Cardiac fibroblast (primary cell): Measurements from ENCODE around the gene ZNF200.

Experiments
- DNase-seq, 2 donors: peaks; one replicate each; pipeline versions ENCODE4 v3.0.0 to v3.0.0-alpha.2; 2010; ENCODE audit warnings: low read depth in 2 of 2
- H3K4me3 ChIP-seq, 2 donors: replicated peaks in 1 of 2; 1 replicate in 1 of 2; 2 replicates in 1 of 2; pipeline ENCODE4 v1.5.1; 2011; ENCODE audit warnings: low read depth in 2 of 2, low read length in 2 of 2, mild to moderate bottlenecking in 2 of 2, moderate library complexity in 1 of 2
- TF ChIP-seq, protein P1 (sequence below): IDR thresholded peaks from one replicate; pipeline ENCODE4 v1.5.1; 2011; ENCODE audit warnings: low read depth, mild to moderate bottlenecking, low read length, inconsistent platforms

Gene ZNF200

DNA sequence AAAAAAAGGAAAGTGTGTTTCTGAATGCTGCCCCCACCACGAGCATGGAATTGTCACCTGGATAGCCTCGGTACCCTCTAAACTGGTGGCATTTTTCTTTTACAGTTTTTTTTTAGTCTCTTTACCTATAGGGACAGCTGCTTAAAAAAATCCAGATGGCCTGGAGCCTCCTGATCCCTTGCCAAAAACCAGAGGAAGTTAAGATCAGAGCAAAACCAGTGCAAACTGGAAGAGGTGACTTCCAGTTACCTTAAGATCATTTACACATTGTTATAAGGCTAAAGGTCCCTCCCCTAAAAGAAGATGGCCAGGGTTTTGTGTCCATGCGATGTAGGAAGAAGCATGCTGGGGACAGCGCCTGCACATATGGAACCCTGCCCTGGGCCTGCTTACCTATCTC, 18.0 kb upstream of the ZNF200 start:
- H3K4me3 ChIP-seq, result no peak overlapping the region
- TF ChIP-seq, protein P1, sequence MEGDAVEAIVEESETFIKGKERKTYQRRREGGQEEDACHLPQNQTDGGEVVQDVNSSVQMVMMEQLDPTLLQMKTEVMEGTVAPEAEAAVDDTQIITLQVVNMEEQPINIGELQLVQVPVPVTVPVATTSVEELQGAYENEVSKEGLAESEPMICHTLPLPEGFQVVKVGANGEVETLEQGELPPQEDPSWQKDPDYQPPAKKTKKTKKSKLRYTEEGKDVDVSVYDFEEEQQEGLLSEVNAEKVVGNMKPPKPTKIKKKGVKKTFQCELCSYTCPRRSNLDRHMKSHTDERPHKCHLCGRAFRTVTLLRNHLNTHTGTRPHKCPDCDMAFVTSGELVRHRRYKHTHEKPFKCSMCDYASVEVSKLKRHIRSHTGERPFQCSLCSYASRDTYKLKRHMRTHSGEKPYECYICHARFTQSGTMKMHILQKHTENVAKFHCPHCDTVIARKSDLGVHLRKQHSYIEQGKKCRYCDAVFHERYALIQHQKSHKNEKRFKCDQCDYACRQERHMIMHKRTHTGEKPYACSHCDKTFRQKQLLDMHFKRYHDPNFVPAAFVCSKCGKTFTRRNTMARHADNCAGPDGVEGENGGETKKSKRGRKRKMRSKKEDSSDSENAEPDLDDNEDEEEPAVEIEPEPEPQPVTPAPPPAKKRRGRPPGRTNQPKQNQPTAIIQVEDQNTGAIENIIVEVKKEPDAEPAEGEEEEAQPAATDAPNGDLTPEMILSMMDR, result no peak
- DNase-seq, result no peak

DNA sequence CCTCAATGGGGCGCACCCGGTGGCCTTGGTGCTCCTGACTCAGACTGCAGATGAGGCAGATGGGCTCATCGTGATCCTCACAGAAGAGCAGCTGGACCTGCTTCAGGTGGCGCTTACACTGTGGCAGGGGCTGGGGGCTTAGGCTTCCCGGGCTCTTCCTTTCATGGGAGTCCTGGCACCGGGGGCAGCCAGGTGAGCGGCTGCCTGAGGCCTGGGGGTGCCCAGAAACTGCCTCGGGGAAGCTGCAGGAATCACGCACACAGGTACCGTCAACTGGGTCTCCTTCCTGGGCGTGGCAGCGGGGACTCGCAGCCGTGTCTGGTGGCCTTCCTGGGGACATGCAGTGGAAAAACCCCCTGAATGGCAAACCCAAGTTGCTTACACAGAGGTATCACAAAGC, 14.5 kb upstream of the ZNF200 start:
- H3K4me3 ChIP-seq, result no peak overlapping the region
- TF ChIP-seq, protein P1, result no peak
- no peak for DNase-seq

DNA sequence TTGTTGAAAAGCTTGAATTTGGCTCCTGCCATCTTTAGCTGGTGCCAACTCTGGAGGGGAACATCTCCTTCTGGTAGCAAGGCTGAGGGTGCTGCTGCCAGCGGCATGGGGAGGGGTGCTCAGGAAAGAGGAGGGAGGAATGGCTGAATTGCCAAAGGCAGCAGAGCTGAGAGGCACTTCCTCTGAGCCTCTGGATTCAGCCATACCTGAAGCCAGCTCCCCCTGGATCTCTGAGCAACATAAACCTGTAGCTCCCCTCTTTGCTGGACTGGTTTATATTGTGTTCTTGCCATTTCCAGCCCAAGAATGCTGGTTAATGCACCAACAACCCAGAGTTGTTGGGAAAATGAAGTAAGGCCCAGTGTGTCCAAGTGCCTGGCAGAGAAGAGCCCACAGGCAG, 14.1 kb upstream of the ZNF200 start:
- no peak for DNase-seq
- H3K4me3 ChIP-seq, result no peak overlapping the region
- TF ChIP-seq, protein P1, result no peak

DNA sequence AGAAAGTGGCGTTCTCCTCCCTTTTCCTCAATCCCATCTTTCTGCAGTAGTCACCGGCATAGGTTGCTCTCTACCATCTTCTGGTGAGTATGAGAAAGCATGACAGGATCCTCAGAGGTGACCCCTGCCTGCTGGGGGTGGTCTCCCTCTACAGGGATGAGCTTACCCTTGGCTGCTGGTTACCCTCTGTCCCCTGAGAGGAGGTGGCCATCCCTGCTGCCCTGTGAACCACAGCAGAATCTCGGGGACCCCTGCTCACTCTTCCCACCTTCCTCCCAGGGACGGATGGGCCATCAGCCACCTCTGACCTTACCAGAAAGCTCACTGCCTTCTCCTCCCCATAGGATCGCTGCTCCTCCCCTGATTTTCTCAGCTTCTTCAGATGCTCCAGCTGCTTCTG, 13.6 kb upstream of the ZNF200 start:
- no peak for DNase-seq
- TF ChIP-seq, protein P1, result no peak
- no peak overlapping the region for H3K4me3 ChIP-seq

DNA sequence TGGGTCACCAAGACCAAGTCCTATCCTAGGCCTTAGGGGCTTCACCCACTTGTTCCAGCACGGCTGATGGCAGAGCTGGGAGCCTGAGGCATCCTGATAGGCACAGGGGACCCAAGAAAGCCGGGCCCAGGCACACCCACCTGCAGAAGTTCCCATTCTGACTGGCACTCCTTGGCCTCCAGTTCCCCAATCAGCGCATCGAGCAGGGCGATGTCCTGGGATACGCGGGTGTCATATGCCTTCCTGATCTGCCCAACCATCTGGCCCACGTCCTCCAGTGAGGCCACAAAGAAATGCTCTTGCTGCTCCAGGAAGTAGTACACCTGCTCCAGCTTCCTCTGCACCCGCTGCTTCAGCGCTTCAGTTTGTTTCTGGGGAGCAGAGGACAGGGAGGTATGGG, 11.9 kb upstream of the ZNF200 start:
- DNase-seq, result no peak
- H3K4me3 ChIP-seq, result no peak overlapping the region
- TF ChIP-seq, protein P1, result no peak

DNA sequence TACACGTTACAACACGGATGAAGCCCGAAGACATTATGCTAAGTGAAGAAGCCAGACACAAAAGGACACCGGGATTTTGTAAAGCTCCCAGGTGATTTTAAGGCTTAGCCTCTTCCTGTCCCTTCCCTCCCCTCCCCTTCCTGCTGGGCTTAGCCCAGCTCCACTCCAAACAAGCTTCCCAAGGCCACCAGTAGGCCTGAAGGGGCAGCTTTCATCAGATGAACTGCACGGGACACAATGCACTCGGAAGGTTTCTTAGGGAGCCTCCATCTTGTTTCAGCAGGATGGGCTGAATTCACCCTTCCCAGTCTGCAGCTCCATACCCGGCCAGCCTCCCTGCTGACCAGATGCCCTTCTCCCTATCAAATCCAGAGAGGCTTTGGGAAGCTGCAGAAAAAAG, 11.0 kb upstream of the ZNF200 start:
- DNase-seq, result no peak
- TF ChIP-seq, protein P1, result no peak
- H3K4me3 ChIP-seq, result no peak overlapping the region

DNA sequence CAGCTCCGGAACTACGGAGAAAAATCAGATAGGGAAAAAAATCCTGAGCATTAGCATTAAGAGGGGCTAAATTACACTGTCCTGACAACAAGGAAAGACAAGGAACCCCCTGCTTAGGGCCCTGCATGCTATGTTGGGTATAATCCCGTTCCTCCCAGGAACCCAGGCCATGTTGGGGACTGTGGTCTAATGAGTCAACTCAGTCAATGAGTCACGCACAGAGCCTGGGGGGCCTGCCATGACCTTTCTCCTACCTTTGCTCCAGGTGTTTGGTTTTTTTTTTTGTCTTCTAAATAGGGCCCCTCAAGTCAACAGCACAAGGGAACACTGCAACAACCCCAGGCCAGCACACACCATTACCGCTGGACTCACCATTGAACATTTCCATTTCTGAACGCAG, 8.9 kb upstream of the ZNF200 start:
- DNase-seq, result no peak
- TF ChIP-seq, protein P1, result no peak
- H3K4me3 ChIP-seq, result no peak overlapping the region
